ENCODE measurements around the gene NAGLU.

- TF ChIP-seq, protein P1, sequence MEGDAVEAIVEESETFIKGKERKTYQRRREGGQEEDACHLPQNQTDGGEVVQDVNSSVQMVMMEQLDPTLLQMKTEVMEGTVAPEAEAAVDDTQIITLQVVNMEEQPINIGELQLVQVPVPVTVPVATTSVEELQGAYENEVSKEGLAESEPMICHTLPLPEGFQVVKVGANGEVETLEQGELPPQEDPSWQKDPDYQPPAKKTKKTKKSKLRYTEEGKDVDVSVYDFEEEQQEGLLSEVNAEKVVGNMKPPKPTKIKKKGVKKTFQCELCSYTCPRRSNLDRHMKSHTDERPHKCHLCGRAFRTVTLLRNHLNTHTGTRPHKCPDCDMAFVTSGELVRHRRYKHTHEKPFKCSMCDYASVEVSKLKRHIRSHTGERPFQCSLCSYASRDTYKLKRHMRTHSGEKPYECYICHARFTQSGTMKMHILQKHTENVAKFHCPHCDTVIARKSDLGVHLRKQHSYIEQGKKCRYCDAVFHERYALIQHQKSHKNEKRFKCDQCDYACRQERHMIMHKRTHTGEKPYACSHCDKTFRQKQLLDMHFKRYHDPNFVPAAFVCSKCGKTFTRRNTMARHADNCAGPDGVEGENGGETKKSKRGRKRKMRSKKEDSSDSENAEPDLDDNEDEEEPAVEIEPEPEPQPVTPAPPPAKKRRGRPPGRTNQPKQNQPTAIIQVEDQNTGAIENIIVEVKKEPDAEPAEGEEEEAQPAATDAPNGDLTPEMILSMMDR (IDR thresholded peaks at IDR 0.05), result no peak
- no peak for TF ChIP-seq POLR2A (IDR thresholded peaks at IDR 0.05)
Observed at GRCh38 chr17:42563950-42564349, 27.9 kb downstream of the NAGLU start.
